Measurements from ENCODE around the gene GPX2.
A peak's percentile ranks its signal among the peaks of the same experiment; 100 is the strongest.

The GPX2 gene

DNA sequence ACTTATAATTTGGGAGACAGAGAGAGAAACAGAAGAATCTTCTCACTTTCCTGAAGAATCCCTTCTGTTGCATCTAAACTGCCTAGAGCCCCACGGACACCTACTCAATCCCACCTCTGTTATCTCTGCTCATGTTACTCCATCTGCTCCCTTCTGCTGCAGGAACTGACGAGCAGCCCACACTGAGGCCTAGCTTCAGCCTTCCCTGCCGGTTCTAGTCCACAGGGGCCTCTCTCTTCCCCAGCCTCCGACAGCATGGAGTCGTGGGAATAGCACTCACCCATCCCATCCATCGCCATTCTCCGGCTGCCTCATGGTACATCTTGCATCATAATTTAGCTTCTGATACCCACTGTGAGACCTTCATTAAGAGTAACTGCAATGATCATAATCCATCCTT lies 25.6 kb upstream of the GPX2 start:
- CTCF ChIA-PET = interaction anchor here (0.7 kb wide), 1 partner anchor 645 kb away, joined by 3 read pairs; no protein-coding TSS in a partner anchor
- POLR2A ChIA-PET = interaction anchor here (0.8 kb wide), 1 partner anchor 11 kb away, joined by 3 read pairs; no protein-coding TSS in a partner anchor
- no peak for DNase-seq (ENCODE audit: extremely low spot score)
- TF ChIP-seq SUZ12 (IDR thresholded peaks at IDR 0.05) = no peak
- no peak for TF ChIP-seq BHLHE40 (IDR thresholded peaks at IDR 0.05; ENCODE audit: borderline replicate concordance)

DNA sequence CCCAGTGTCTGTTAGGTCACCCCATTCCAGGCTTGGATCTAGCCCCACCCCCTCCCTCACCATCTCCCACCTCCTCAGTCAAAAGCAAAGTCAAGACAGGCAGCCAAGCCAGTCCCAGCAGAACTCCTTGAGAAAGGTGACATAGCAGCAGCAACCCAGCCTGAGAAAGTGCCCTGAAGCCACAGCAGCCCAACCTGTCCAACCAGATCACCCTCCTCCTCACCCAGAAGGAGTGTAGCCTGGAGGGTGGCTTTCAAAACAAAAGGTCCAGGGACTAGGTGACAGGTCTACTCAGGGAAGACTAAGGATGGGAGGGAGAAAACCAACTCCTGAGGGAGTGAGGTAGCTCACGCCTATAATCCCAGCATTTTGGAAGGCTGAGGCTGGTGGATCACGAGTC lies 24.4 kb upstream of the GPX2 start:
- no peak for DNase-seq (ENCODE audit: extremely low spot score)
- TF ChIP-seq TARDBP (IDR thresholded peaks at IDR 0.05) = no peak
- TF ChIP-seq ARNT (IDR thresholded peaks at IDR 0.05) = no peak
- no peak for TF ChIP-seq NFRKB (IDR thresholded peaks at IDR 0.05)
- no peak for TF ChIP-seq ELF4 (IDR thresholded peaks at IDR 0.05)
- TF ChIP-seq CTBP1 (IDR thresholded peaks at IDR 0.05; ENCODE audit: borderline replicate concordance) = no peak
- TF ChIP-seq SUZ12 (IDR thresholded peaks at IDR 0.05) = no peak
- no peak for TF ChIP-seq FOXK2 (IDR thresholded peaks at IDR 0.05)
- no peak for TF ChIP-seq LEF1 (IDR thresholded peaks at IDR 0.05; ENCODE audit: borderline replicate concordance)
- no peak for TF ChIP-seq L3MBTL2 (conservative IDR thresholded peaks at IDR 0.05)
- TF ChIP-seq HDGF (IDR thresholded peaks at IDR 0.05; ENCODE audit: borderline replicate concordance) = no peak
- no peak for TF ChIP-seq ZNF384 (IDR thresholded peaks at IDR 0.05)
- TF ChIP-seq, protein P1, sequence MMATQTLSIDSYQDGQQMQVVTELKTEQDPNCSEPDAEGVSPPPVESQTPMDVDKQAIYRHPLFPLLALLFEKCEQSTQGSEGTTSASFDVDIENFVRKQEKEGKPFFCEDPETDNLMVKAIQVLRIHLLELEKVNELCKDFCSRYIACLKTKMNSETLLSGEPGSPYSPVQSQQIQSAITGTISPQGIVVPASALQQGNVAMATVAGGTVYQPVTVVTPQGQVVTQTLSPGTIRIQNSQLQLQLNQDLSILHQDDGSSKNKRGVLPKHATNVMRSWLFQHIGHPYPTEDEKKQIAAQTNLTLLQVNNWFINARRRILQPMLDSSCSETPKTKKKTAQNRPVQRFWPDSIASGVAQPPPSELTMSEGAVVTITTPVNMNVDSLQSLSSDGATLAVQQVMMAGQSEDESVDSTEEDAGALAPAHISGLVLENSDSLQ (IDR thresholded peaks at IDR 0.05) = no peak
- ChIA-PET POLR2A (no interaction called here), CTCF (no interaction called here)

DNA sequence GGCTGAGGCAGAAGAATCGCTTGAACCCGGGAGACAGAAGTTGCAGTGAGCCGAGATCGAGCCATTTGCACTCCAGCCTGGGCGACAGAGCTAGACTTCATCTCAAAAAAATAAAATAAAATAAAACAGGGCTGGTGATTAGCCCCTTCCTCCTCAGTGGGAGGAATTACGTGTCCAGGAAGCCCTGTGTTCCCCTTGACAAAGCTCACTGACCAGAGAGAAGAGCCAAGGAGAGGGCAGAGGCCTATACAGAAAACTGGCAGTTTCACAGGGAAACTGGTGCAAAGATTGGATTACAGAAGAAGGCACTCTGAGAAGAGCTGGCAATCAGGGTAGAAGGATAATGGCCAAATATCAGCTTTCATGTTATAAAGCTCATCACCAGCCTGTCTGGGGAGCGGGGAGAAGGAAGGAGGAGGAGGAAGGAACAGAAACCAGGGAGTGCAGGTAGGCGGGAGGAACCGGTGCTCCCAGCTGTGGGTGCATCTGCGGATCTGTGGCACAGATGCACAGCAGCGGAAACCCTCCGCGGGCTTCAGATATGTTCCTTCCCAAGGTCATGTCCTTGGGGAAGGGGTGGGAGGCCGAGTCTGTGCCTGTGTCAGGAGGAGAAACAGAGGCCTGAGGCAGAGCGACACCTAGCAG lies 22.9 kb upstream of the GPX2 start:
- ChIA-PET CTCF (interaction anchor here (0.7 to 1.6 kb wide), 2 partner anchors 54 to 142 kb away, joined by 4 read pairs; no protein-coding TSS in a partner anchor), POLR2A (no interaction called here)
- TF ChIP-seq BHLHE40 (IDR thresholded peaks at IDR 0.05; ENCODE audit: borderline replicate concordance) (no peak), FOXM1 (IDR thresholded peaks at IDR 0.05; ENCODE audit: borderline replicate concordance) (no peak), SP1 (IDR thresholded peaks at IDR 0.05) (no peak), L3MBTL2 (conservative IDR thresholded peaks at IDR 0.05) (no peak), ELF4 (IDR thresholded peaks at IDR 0.05) (no peak), ARNT (IDR thresholded peaks at IDR 0.05) (no peak), ZNF384 (IDR thresholded peaks at IDR 0.05) (no peak), FOXK2 (IDR thresholded peaks at IDR 0.05) (no peak), TARDBP (IDR thresholded peaks at IDR 0.05) (no peak), SUZ12 (IDR thresholded peaks at IDR 0.05) (no peak), LEF1 (IDR thresholded peaks at IDR 0.05; ENCODE audit: borderline replicate concordance) (no peak), NFRKB (IDR thresholded peaks at IDR 0.05) (no peak), FOXA1 (IDR thresholded peaks at IDR 0.05) (no peak), HDGF (IDR thresholded peaks at IDR 0.05; ENCODE audit: borderline replicate concordance) (no peak), CTBP1 (IDR thresholded peaks at IDR 0.05; ENCODE audit: borderline replicate concordance) (no peak)
- TF ChIP-seq, protein P1 (IDR thresholded peaks at IDR 0.05) = no peak
- no peak for DNase-seq (ENCODE audit: extremely low spot score)

DNA sequence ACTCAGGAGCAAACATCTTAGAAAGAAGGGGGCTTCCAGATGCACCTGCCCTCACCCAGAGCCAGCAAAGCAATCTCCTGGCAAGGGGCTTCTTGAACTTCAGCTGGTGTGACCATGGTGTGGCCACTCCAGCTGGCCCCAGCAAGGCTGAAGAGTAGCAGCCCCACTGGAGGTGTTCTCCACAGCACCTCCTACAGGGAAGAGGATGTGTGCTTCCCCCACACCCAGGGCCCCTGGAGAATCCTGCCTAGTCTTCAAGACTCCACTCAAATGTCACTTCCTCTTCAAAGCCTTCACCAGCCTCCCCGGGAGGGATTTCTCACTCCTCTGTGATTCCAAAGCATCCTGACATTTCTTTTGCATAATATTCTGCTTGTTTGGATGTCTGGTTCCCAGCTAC lies 21.1 kb upstream of the GPX2 start:
- DNase-seq (ENCODE audit: extremely low spot score) = no peak
- CTCF ChIA-PET = interaction anchor here (0.6 kb wide), 1 partner anchor 78 kb away, joined by 4 read pairs; no protein-coding TSS in a partner anchor
- TF ChIP-seq ELF4 (IDR thresholded peaks at IDR 0.05) (no peak), FOXK2 (IDR thresholded peaks at IDR 0.05) (no peak), HDGF (IDR thresholded peaks at IDR 0.05; ENCODE audit: borderline replicate concordance) (no peak)
- POLR2A ChIA-PET = no interaction called here

DNA sequence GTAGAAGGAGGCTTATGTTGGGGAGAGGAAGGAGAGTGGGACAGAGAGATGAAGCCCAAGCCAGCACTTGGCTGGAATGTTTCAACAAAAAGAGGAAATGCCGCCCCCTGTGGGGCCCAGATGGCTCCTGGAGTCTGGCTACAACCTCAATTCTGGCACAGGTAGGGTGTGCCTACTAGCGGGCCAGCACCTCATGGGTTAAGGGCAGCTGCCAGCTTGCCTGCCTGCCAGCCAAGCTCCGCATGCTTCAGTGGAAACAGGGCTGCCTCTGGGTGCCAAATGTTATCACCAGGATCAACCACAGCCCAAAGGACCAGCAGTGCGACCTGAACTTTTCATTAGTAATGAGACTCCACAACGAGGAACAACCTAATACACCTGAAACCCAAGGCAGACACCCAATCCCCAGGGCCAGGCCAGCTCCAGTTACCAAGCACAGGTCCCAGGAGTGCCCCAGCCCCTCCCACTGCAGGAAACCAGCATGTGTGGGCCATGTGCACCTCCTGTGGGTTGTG lies 18.3 kb upstream of the GPX2 start:
- ChIA-PET CTCF (no interaction called here), POLR2A (interaction anchor here (2.3 kb wide), 1 partner anchor 26 kb away, joined by 9 read pairs; the partner anchor contains the start of gene FNTB)
- TF ChIP-seq NFRKB (IDR thresholded peaks at IDR 0.05) (no peak), ZNF384 (IDR thresholded peaks at IDR 0.05) (no peak), TARDBP (IDR thresholded peaks at IDR 0.05) (no peak), L3MBTL2 (conservative IDR thresholded peaks at IDR 0.05) (no peak), FOXA1 (IDR thresholded peaks at IDR 0.05) (no peak), ARNT (IDR thresholded peaks at IDR 0.05) (no peak), FOXK2 (IDR thresholded peaks at IDR 0.05) (no peak), LEF1 (IDR thresholded peaks at IDR 0.05; ENCODE audit: borderline replicate concordance) (no peak), SP1 (IDR thresholded peaks at IDR 0.05) (no peak), ELF4 (IDR thresholded peaks at IDR 0.05) (no peak), FOXM1 (IDR thresholded peaks at IDR 0.05; ENCODE audit: borderline replicate concordance) (no peak), CTBP1 (IDR thresholded peaks at IDR 0.05; ENCODE audit: borderline replicate concordance) (no peak), BHLHE40 (IDR thresholded peaks at IDR 0.05; ENCODE audit: borderline replicate concordance) (no peak), HDGF (IDR thresholded peaks at IDR 0.05; ENCODE audit: borderline replicate concordance) (no peak), SUZ12 (IDR thresholded peaks at IDR 0.05) (no peak)
- peak; percentile 23 for DNase-seq (ENCODE audit: extremely low spot score)

DNA sequence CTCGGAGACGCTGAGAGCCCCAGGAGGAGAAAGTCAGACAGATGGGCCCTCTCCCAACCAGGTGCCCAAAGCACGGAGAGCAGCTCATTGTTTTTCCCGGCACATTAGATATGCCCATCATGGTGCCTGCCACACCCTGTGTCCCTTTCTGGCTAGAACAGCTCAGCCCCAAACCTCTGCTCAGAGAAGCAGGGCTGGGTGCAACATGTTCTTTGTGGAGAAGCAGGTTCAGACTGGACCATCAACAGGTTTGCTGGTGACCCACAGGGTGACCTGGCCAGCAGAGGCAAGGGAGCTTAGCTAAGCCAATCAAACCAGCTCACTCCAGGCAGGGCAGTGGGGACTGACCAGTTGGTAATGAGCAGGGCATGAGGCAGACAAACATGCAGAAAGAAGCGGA lies 16.2 kb upstream of the GPX2 start:
- ChIA-PET CTCF (no interaction called here), POLR2A (no interaction called here)
- DNase-seq (ENCODE audit: extremely low spot score) = no peak
- TF ChIP-seq CTBP1 (IDR thresholded peaks at IDR 0.05; ENCODE audit: borderline replicate concordance) (no peak), TARDBP (IDR thresholded peaks at IDR 0.05) (no peak), ZNF384 (IDR thresholded peaks at IDR 0.05) (no peak), L3MBTL2 (conservative IDR thresholded peaks at IDR 0.05) (no peak), ELF4 (IDR thresholded peaks at IDR 0.05) (no peak), FOXM1 (IDR thresholded peaks at IDR 0.05; ENCODE audit: borderline replicate concordance) (no peak), SP1 (IDR thresholded peaks at IDR 0.05) (no peak)

DNA sequence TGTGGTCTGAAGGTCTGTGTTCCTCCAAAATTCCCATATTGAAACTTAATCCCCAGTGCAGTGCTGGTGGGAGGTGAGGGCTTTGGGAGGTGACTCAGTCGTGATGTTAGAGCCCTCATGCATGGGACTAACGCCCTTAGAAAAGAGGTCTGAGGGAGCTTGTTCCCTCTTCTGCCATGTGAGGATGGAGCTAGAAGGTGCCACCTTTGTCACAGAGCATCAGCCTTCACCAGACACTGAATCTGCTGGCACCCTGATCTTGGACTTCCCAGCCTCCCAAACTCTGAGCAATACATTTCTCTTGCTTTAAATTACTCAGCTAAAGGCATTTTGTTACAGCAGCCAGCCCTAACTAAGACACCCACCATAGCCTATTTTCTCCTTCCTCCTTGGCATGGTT lies 15.7 kb upstream of the GPX2 start:
- ChIA-PET CTCF (no interaction called here), POLR2A (interaction anchor here (0.7 kb wide), 1 partner anchor 12 kb away, joined by 3 read pairs; no protein-coding TSS in a partner anchor)
- no peak for DNase-seq (ENCODE audit: extremely low spot score)
- TF ChIP-seq FOXA1 (IDR thresholded peaks at IDR 0.05) (no peak), SUZ12 (IDR thresholded peaks at IDR 0.05) (no peak), HDGF (IDR thresholded peaks at IDR 0.05; ENCODE audit: borderline replicate concordance) (no peak), ARNT (IDR thresholded peaks at IDR 0.05) (no peak), ELF4 (IDR thresholded peaks at IDR 0.05) (no peak), NFRKB (IDR thresholded peaks at IDR 0.05) (no peak), CTBP1 (IDR thresholded peaks at IDR 0.05; ENCODE audit: borderline replicate concordance) (no peak), BHLHE40 (IDR thresholded peaks at IDR 0.05; ENCODE audit: borderline replicate concordance) (no peak), FOXK2 (IDR thresholded peaks at IDR 0.05) (no peak)
- TF ChIP-seq, protein P1 (IDR thresholded peaks at IDR 0.05) = no peak
